Transverse colon (tissue), 4 donors: ENCODE data around the gene GPR18. TPM values are rescaled to one million over a fixed set of nuclear protein-coding genes. Genes with fewer than 3 reads are reported as not detected.

Source experiments
- DNase-seq: peaks from one replicate; pipeline ENCODE4 v3.0.0-alpha.2; 2019
- H3K27ac ChIP-seq, 4 donors: fragments of 200-600 bp; sonication (generic); 2 replicates each; pipeline ENCODE4 v1.5.1; 2016 to 2018; ENCODE audit warnings: inconsistent platforms in 4 of 4
- H3K27me3 ChIP-seq: fragments of 200-600 bp; sonication (generic); 2 replicates; pipeline ENCODE4 v1.5.1; 2017; ENCODE audit warnings: inconsistent platforms
- H3K36me3 ChIP-seq, 4 donors: fragments of 200-600 bp; sonication (generic); 2 replicates each; pipeline ENCODE4 v1.5.1; 2017 to 2019; ENCODE audit warnings: inconsistent platforms in 4 of 4
- H3K4me1 ChIP-seq, 4 donors: fragments of 200-600 bp; sonication (generic); 2 replicates each; pipeline ENCODE4 v1.5.1; 2017 to 2020; ENCODE audit warnings: inconsistent platforms in 4 of 4
- H3K4me3 ChIP-seq, 4 donors: fragments of 200-600 bp; sonication (generic); 1 replicate in 1 of 4; 2 replicates in 3 of 4; pipeline versions ENCODE4 v1.5.1 to v1.6.1; 2017 to 2019; ENCODE audit warnings: inconsistent platforms in 4 of 4
- H3K9me3 ChIP-seq, 2 donors: fragments of 200-600 bp; sonication (generic); 2 replicates each; pipeline ENCODE4 v1.5.1; 2017 to 2019; ENCODE audit warnings: inconsistent platforms in 2 of 2
- EP300 ChIP-seq: sonication (generic); formaldehyde crosslinking; IDR thresholded peaks from one replicate; pipeline ENCODE4 v1.6.1; 2017; ENCODE audit warnings: antibody characterized with exemption, low read depth
- POLR2A ChIP-seq: fragments of 450-650 bp; IDR thresholded peaks from one replicate; pipeline ENCODE4 v1.6.1; 2016; ENCODE audit warnings: antibody characterized with exemption, mild to moderate bottlenecking, moderate library complexity
- POLR2AphosphoS5 ChIP-seq, 3 donors: sonication (generic); formaldehyde crosslinking; IDR thresholded peaks; one replicate each; pipeline ENCODE4 v1.6.1; 2016; ENCODE audit warnings: antibody characterized with exemption in 3 of 3
- WGBS, 2 donors: methylation state at CpG; one replicate each; pipeline ENCODE4 v1.1.5; 2018; ENCODE audit warnings: low coverage in 1 of 2; 5-methylcytosine and 5-hydroxymethylcytosine counted together
- in situ Hi-C, 4 donors: fragments of 200-750 bp; cut with MboI; loops; one replicate each; pipeline versions ENCODE4 v1.15.0 to v1.15.1; 2017; ENCODE audit warnings: low sequenced_read_pairs in 3 of 4, low pct_ligation_motif_present in 1 of 4, low pct_unique_long_range_greater_than_20kb in 1 of 4
- intact Hi-C: fragments of 100-400 bp; cut with DNase I; formaldehyde crosslinking; loops from one replicate; pipeline ENCODE4 v1.15.1; 2023; ENCODE audit warnings: low total_unique reads
- total RNA-seq, 4 donors: library from RNA; depleted of rRNA; stranded (reverse); fragments of >200 nt; gene quantifications; one replicate each; pipeline ENCODE4 v1.1.0, GENCODE V29; 2016
- TF ChIP-seq, protein P1 (sequence below), 5 experiments: fragments of 200-600 bp in 3 of 5; fragments of 450-650 bp in 2 of 5; sonication (generic) in 3 of 5; IDR thresholded peaks; 1 replicate in 2 of 5; 2 replicates in 3 of 5; pipeline ENCODE4 v1.5.1; 2016 to 2017; ENCODE audit warnings: antibody characterized with exemption in 5 of 5, inconsistent platforms in 3 of 5, mild to moderate bottlenecking in 2 of 5, moderate library complexity in 1 of 5

Gene GPR18
- total RNA-seq, 4 donors from 2014 or later: 0.41 to 0.48 TPM; not detected in 2

DNA sequence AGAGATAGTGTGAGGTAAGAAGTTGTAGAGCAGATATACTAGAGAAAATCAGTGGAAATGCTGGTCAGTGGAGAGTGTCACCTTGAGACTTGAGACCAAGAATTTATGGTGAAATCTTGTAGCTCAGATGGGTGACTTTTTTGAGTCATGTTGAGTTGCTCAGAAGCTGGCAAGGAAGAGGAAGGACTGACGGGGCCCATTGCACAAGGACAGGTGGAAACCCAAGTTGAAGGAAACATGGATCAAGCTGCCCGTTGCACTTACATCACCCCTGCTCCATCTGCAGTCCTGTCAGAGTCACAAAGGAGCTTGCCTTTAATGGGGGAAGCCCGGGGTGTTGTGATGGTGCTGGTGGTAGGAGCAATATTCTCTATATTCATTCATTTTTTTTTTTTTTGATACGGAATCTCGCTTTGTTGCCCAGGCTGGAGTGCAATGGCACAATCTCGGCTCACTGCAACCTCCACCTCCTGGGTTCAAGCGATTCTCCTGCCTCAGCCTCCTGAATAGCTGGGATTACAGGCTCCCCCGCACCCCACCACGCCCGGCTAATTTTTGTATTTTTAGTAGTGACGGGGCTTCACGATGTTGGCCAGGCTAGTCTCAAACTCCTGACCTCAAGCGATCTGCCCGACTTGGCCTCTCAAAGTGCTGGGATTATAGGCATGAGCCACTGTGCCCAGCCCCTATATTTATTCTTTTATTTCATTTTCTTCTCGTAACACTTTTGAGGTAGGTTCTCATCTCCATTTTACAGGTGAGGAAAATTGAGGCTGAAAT lies 30.1 kb downstream of the GPR18 start:
- TF ChIP-seq POLR2AphosphoS5 (IDR thresholded peaks at IDR 0.05): no peak
- TF ChIP-seq, protein P1, sequence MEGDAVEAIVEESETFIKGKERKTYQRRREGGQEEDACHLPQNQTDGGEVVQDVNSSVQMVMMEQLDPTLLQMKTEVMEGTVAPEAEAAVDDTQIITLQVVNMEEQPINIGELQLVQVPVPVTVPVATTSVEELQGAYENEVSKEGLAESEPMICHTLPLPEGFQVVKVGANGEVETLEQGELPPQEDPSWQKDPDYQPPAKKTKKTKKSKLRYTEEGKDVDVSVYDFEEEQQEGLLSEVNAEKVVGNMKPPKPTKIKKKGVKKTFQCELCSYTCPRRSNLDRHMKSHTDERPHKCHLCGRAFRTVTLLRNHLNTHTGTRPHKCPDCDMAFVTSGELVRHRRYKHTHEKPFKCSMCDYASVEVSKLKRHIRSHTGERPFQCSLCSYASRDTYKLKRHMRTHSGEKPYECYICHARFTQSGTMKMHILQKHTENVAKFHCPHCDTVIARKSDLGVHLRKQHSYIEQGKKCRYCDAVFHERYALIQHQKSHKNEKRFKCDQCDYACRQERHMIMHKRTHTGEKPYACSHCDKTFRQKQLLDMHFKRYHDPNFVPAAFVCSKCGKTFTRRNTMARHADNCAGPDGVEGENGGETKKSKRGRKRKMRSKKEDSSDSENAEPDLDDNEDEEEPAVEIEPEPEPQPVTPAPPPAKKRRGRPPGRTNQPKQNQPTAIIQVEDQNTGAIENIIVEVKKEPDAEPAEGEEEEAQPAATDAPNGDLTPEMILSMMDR (IDR thresholded peaks at IDR 0.05): no peak
- TF ChIP-seq EP300: no peak
- no peak for TF ChIP-seq POLR2A
- WGBS, 2 donors: 81 to 84% methylated on average over 12 to 14 of the region's 15 CpGs
- no peaks in the 10 kb centered on the region for H3K9me3 ChIP-seq

DNA sequence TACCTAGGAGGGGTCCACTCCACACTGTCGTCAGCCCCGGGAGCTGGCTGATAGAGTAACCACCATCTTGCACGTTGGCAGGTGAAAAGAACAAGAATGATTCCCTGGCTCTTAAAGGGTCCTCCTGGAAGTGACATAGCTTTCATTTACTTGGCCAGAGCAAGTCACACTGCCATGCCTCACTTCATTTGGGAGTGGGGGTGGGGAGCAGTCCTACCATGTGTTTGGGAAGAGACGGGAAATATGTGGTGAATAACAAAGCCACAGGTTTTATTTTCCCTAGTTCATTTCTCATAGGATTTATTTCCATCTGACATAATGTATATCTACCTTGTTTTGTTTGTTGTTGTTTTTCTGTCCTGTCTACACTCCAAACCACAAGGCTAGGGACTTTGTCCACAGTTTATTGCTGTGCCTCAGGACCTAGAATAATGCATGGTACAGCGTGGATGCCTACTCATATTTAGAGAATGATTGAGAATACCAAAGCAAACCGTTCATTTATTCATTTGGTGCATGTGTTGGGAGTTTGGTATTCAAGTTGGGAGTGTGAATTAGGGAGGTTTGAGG lies 30.8 kb downstream of the GPR18 start:
- Histone ChIP-seq H3K4me1 (peaks cover 4 to 54% (median 13%) of the 10 kb centered on the region in 4 donors), H3K36me3 (no peaks in the 10 kb centered on the region), H3K27me3 (no peaks in the 10 kb centered on the region), H3K4me3 (no peak overlapping the region), H3K27ac (no peak overlapping the region), H3K9me3 (no peaks in the 10 kb centered on the region)
- in situ Hi-C loops: no loop called here
- DNase-seq: no peak
- no peak for TF ChIP-seq POLR2A
- no peak for TF ChIP-seq POLR2AphosphoS5 (IDR thresholded peaks at IDR 0.05)
- TF ChIP-seq EP300: no peak
- TF ChIP-seq, protein P1 (IDR thresholded peaks at IDR 0.05): no peak
- intact Hi-C loops: no loop called here
- 85 to 87% methylated on average over 3 to 6 of the region's 6 CpGs for WGBS, 2 donors

More for the DNA sequence above, 30.1 kb downstream of the GPR18 start:
- no peaks in the 10 kb centered on the region for H3K36me3 ChIP-seq
- in situ Hi-C loops (no loop called here), intact Hi-C loops (no loop called here)
- no peak overlapping the region for H3K4me3 ChIP-seq
- H3K27me3 ChIP-seq: no peaks in the 10 kb centered on the region
- H3K4me1 ChIP-seq: peaks cover 4 to 52% (median 13%) of the 10 kb centered on the region in 4 donors
- no peak for DNase-seq
- peak overlapping the region in 1 of 4 donors; percentile 47 for H3K27ac ChIP-seq

DNA sequence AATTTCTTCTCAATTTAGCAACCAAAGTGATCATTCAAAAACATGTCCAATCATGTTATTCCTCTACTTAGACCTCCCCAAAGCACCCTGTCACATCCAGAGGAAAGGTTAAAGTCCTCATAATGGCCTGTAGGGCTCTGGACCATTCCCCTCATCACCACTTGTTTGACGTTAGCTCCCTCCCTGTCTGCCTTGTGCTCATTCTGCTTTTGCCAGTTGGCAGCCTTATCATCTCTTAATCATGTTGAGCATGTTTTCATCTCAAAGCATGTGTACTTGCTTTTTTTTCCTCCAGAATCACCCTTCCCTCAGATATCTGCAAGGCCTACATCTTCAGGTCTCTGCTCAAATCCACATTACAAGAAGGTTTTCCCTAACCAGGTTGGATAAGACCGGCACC lies 31.7 kb downstream of the GPR18 start:
- 75 to 95% methylated on average over 2 of the region's 2 CpGs for WGBS, 2 donors
- no peak for TF ChIP-seq POLR2AphosphoS5 (IDR thresholded peaks at IDR 0.05)
- TF ChIP-seq POLR2A: no peak
- Histone ChIP-seq H3K27me3 (no peaks in the 10 kb centered on the region), H3K36me3 (no peaks in the 10 kb centered on the region), H3K27ac (no peak overlapping the region), H3K9me3 (no peaks in the 10 kb centered on the region), H3K4me3 (no peak overlapping the region), H3K4me1 (peaks cover 4 to 54% (median 13%) of the 10 kb centered on the region in 4 donors)
- intact Hi-C loops (no loop called here), in situ Hi-C loops (no loop called here)
- no peak for DNase-seq

DNA sequence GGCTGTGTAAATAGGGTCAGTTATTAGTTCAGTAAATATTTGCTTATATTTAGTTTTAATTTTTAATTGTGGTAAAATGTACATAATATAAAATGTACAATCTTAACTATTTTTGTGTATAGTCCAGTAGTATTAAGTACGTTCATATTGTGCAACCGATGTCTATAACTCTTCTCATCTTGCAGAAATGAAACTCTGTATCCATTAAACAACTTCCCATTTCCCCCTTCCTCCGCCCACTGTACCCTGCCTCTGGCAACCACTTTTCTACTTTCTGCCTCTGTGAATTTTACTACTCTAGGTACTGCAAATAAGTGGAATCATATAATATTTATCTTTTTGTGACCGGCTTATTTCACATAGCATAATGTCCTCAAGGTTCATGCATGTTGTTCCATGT lies 33.1 kb downstream of the GPR18 start:
- Histone ChIP-seq H3K27me3 (no peaks in the 10 kb centered on the region), H3K4me3 (no peak overlapping the region), H3K36me3 (no peaks in the 10 kb centered on the region), H3K9me3 (no peaks in the 10 kb centered on the region), H3K27ac (no peak overlapping the region), H3K4me1 (peaks cover 4 to 57% (median 15%) of the 10 kb centered on the region in 4 donors)
- intact Hi-C loops (no loop called here), in situ Hi-C loops (no loop called here)
- no peak for DNase-seq
- TF ChIP-seq POLR2AphosphoS5 (IDR thresholded peaks at IDR 0.05) (no peak), POLR2A (no peak)
- 65 to 74% methylated on average over 4 of the region's 4 CpGs for WGBS, 2 donors

DNA sequence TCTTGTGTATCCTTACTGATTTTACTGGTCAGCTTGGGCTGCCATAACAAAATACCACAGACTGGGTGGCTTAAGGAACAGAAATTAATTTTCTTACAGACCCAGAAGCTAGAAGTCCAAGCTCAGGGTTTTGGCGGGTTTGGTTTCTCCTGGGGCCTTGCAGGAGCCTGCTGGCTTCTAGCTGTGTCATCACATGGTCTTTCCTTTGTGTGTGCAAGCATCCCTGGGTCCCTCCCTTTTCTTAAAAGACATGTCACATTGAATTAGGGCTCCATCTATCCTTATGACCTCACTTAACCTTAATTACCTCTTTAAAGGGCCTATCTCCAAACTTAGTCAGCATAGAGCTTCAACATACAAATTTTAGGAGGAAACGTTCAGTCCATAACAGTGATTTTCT lies 34.2 kb downstream of the GPR18 start:
- Histone ChIP-seq H3K9me3 (no peaks in the 10 kb centered on the region), H3K4me1 (peaks cover 3 to 57% (median 12%) of the 10 kb centered on the region in 4 donors), H3K4me3 (no peak overlapping the region), H3K27ac (peak overlapping the region in 1 of 4 donors; percentile 11), H3K36me3 (no peaks in the 10 kb centered on the region), H3K27me3 (no peaks in the 10 kb centered on the region)
- no peak for DNase-seq
- intact Hi-C loops (loop anchor here (5.0 kb wide), 1 partner anchor 38 kb away; no protein-coding TSS in a partner anchor), in situ Hi-C loops (no loop called here)
- TF ChIP-seq, protein P1 (IDR thresholded peaks at IDR 0.05): no peak
- TF ChIP-seq EP300 (no peak), POLR2AphosphoS5 (IDR thresholded peaks at IDR 0.05) (no peak), POLR2A (no peak)
- 30 to 60% methylated on average over 2 of the region's 2 CpGs for WGBS, 2 donors
